Pancreas (tissue), 10 donors: ENCODE measurements around the gene NEB. TPM values are rescaled to one million over a fixed set of nuclear protein-coding genes. Genes with fewer than 3 reads are reported as not detected.

Experiments
- ATAC-seq, 4 donors: fragments of 200-7000 bp; cut with Tn5 transposase; one replicate each; pipeline versions ENCODE4 v1.8.0 to v1.9.1; 2020; ENCODE audit warnings: mild to moderate bottlenecking in 4 of 4, moderate library complexity in 4 of 4
- DNase-seq, 6 donors: peaks; one replicate each; pipeline ENCODE4 v3.0.0-alpha.2; 2020
- FAIRE-seq: peaks from 2 replicates; lab custom pipeline; 2012; peaks lifted over from hg19 to GRCh38; lab: Jason Lieb, UNC
- H3K27ac ChIP-seq, 4 donors: fragments of 200-600 bp; sonication (generic); 1 replicate in 3 of 4; 2 replicates in 1 of 4; pipeline versions ENCODE4 v1.5.0 to v1.8.0; 2020
- H3K27me3 ChIP-seq, 4 donors: fragments of 200-600 bp; one replicate each; pipeline ENCODE4 v1.8.0; 2021
- H3K36me3 ChIP-seq, 3 donors: fragments of 200-600 bp; sonication (generic) in 1 of 3; one replicate each; pipeline versions ENCODE4 v1.5.0 to v1.8.0; 2020 to 2021
- H3K4me1 ChIP-seq, 3 donors: fragments of 200-600 bp; one replicate each; pipeline ENCODE4 v1.8.0; 2021
- H3K4me3 ChIP-seq, 4 donors: fragments of 200-600 bp; sonication (generic) in 2 of 4; one replicate each; pipeline versions ENCODE4 v1.5.0 to v1.8.0; 2020 to 2021
- H3K9me3 ChIP-seq, 4 donors: fragments of 200-600 bp; one replicate each; pipeline ENCODE4 v1.8.0; 2021
- CTCF ChIP-seq, 4 donors: fragments of 200-600 bp; sonication (generic) in 3 of 4; IDR thresholded peaks; one replicate each; pipeline versions ENCODE4 v1.5.0 to v1.8.0; 2021; ENCODE audit warnings: antibody characterized with exemption in 4 of 4
- WGBS, 2 donors: extraction: QIAGEN DNeasy Blood & Tissue Kit; methylation state at CpG; one replicate each; pipeline ENCODE4 v1.1.7; 2013; 5-methylcytosine and 5-hydroxymethylcytosine counted together
- intact Hi-C, 3 donors: fragments of 100-400 bp; cut with DNase I; formaldehyde crosslinking; loops; one replicate each; pipeline versions ENCODE4 v1.11.1 to v1.14.2; 2022
- polyA plus RNA-seq, 2 donors: library from polyadenylated mRNA; stranded (reverse); fragments of 200-250 nt; gene quantifications; one replicate each; pipeline ENCODE4 v1.2.3, GENCODE V29; 2013
- total RNA-seq, 6 donors: library from RNA; stranded (reverse); fragmentation: NEBNext Ultra II Directional in 4 of 6; extraction: Animal tissue kit (Norgen Biotek cat#: 25700) in 4 of 6; gene quantifications; one replicate each; pipeline versions ENCODE4 v1.2.1 to v1.2.4, GENCODE V29; 2021 to 2023
- donor health status: healthy with polysubstance abuse.
- donor health status: DM: no; HTN: no; CAD: no; lungs with moderate emphysema.
- donor health status: DM: no; HTN: no; CAD: no.
- donor health status: control.
- donor health status: control.
- donor health status: Bipolar disorder and iron deficiency.
- donor health status: DM: yes; HTN: yes; CAD: no.
- donor health status: DM: no; HTN: no; CAD: no.
- donor health status: DM: no; HTN: no; CAD: no.
- donor health status: DM: yes; HTN: yes; CAD: no.

NEB gene
- total and polyA plus RNA-seq, 8 donors: 0.58 to 2.5 (median 0.80) TPM

- FAIRE-seq: no peak
- DNase-seq: no peak
- H3K27ac ChIP-seq: no peak overlapping the region
- no peak for ATAC-seq
- H3K4me1 ChIP-seq: no peaks in the 10 kb centered on the region
- H3K4me3 ChIP-seq: no peak overlapping the region
- TF ChIP-seq CTCF (IDR thresholded peaks at IDR 0.05): no peak
- WGBS, 2 donors: 83 to 92% methylated on average over 3 of the region's 3 CpGs
- H3K27me3 ChIP-seq: no peaks in the 10 kb centered on the region
- H3K9me3 ChIP-seq: no peaks in the 10 kb centered on the region
- intact Hi-C loops: no loop called here
- H3K36me3 ChIP-seq: peaks cover 4 to 47% (median 11%) of the 10 kb centered on the region in 3 donors
These were observed 261.3 kb downstream of the NEB start for GRCh38 chr2:151472966-151473365.

DNA sequence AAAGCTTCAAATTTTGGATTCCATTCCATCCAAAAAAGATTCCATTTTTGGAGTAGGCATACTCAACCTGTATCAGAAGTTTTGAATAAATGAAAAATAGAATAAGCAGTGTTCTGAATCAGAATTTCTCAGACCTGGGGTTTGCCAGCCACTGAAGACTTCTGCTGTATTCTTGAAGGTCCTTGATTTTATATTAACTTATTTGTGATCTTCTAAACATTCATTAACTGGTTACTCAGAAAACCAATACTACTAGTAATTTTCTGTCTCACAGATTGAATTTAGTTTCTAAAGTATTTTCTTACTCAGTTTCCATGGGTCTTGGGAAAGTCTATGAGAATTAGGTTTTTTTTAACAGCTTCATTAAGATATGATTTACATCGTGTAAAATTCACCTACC is 263.7 kb downstream of the NEB start:
- no peaks in the 10 kb centered on the region for H3K9me3 ChIP-seq
- DNase-seq: no peak
- intact Hi-C loops: no loop called here
- no peak for TF ChIP-seq CTCF (IDR thresholded peaks at IDR 0.05)
- H3K4me3 ChIP-seq: no peak overlapping the region
- ATAC-seq: no peak
- 98 to 100% methylated on average over 1 of the region's 1 CpG for WGBS, 2 donors
- no peak overlapping the region for H3K27ac ChIP-seq
- no peaks in the 10 kb centered on the region for H3K27me3 ChIP-seq
- H3K36me3 ChIP-seq: peaks cover 4 to 49% (median 11%) of the 10 kb centered on the region in 3 donors
- H3K4me1 ChIP-seq: no peaks in the 10 kb centered on the region
- FAIRE-seq: no peak

DNA sequence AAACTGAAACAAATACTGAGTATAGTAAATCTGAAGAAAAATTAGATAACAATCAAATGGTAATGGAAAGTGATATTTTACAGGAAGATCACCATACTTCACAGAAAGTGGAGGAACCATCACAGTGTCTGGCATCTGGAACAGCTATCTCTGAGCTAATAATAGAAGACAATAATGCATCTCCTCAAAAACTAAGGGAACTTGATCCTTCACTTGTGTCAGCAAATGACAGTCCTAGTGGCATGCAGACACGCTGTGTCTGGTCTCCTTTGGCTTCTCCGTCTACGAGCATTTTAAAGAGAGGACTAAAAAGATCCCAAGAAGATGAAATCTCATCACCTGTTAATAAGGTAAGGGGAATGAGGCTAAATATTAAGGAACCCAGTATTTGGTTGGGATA is 268.5 kb downstream of the NEB start:
- peaks cover 0 to 37% (median 37%) of the 10 kb centered on the region in 3 donors for H3K36me3 ChIP-seq

DNA sequence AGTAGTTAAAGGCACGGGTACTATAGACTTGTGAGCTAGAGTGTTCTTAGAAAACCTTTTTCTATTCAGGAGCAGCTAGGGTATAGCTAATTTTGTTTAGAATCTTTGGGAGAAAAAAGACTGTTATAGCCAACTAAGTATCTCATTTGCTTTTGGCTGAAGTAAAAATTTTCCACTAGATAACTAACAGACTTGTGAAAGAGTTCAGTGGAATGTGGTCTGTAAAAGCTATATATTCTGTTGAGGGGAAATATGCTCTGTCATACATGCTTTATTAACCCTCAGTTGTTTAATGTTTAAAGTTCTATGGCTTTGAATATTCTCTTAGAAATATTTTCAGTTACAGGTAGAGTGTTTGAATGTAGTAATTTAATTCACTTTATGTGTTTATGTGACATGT is 274.9 kb downstream of the NEB start:
- DNase-seq: no peak
- Histone ChIP-seq H3K9me3 (no peaks in the 10 kb centered on the region), H3K27me3 (no peaks in the 10 kb centered on the region), H3K4me1 (no peaks in the 10 kb centered on the region), H3K27ac (no peak overlapping the region), H3K36me3 (peaks cover 0 to 37% (median 26%) of the 10 kb centered on the region in 3 donors), H3K4me3 (no peak overlapping the region)
- intact Hi-C loops: no loop called here
- ATAC-seq: no peak
- 57 to 89% methylated on average over 1 of the region's 1 CpG for WGBS, 2 donors
- no peak for TF ChIP-seq CTCF (IDR thresholded peaks at IDR 0.05)
- FAIRE-seq: no peak

More for the DNA sequence above, 268.5 kb downstream of the NEB start:
- intact Hi-C loops: no loop called here
- TF ChIP-seq CTCF (IDR thresholded peaks at IDR 0.05): no peak
- Histone ChIP-seq H3K27ac (no peak overlapping the region), H3K9me3 (no peaks in the 10 kb centered on the region), H3K4me1 (no peaks in the 10 kb centered on the region), H3K4me3 (no peak overlapping the region), H3K27me3 (no peaks in the 10 kb centered on the region)
- FAIRE-seq (no peak), DNase-seq (no peak), ATAC-seq (no peak)
- WGBS, 2 donors: 95 to 100% methylated on average over 3 of the region's 3 CpGs

DNA sequence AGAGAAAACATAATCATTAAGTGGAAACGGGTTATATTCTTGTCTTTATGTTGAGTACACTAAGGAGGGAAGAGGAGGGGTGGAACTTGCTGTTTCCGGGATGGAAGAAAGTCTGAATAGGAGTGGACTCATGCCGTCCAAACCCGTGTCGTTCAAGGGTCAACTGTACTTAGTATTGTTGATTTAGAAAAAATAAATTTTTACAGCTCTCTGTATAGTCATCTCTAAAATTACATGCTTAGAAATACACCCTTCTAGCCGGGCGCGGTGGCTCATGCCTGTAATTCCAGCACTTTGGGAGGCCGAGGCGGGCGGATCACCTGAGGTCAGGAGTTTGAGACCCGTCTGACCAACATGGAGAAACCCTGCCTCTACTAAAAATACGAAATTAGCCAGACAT is 295.1 kb downstream of the NEB start:
- FAIRE-seq: no peak
- no peaks in the 10 kb centered on the region for H3K4me1 ChIP-seq
- no peak for ATAC-seq
- no peaks in the 10 kb centered on the region for H3K27me3 ChIP-seq
- TF ChIP-seq CTCF (IDR thresholded peaks at IDR 0.05): no peak
- no peak overlapping the region for H3K27ac ChIP-seq
- H3K4me3 ChIP-seq: no peak overlapping the region
- H3K9me3 ChIP-seq: no peaks in the 10 kb centered on the region
- intact Hi-C loops: no loop called here
- DNase-seq: no peak
- 94 to 96% methylated on average over 13 of the region's 13 CpGs for WGBS, 2 donors
- peaks cover 0 to 56% (median 11%) of the 10 kb centered on the region in 3 donors for H3K36me3 ChIP-seq
